ENCODE measurements around the gene KCNK13.
"Not testable (repeated sequence)": the region's sequence is repeated elsewhere in the genome, so short reads cannot be mapped to it uniquely, and the experiment has no call there.

The KCNK13 gene

DNA sequence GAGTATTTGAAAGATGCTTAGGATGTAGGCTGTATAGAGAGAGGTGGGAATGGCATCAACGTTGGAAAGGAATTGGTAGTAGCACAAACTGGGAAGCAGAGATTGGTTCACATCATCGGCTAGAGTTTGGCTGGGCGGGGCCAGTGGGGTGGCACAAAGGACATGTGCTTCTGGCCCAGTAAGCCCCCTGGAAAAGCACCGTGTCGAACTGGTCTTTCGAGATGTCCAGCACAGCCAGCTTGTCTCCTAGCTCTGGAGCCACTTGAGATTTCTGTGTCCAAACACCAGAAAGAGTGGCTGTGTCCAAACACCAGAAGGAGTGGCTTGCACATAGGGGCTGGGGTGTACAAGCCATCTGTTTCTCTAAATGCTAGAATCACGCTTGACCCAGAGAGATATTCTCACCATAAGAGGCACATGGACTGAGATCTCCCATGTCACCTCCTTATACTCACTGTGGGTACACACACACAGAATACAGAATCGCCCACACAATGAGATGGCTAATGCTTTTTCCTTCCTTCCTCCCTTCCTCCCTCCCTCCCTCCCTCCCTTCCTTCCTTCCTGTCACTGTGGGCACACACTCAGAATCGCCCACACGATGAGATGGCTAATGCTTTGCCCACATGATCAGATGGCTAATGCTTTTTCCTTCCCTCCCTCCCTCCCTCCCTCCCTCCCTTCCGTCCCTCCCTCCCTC is 41.8 kb upstream of the KCNK13 start (continued):
- TF ChIP-seq, protein P1, sequence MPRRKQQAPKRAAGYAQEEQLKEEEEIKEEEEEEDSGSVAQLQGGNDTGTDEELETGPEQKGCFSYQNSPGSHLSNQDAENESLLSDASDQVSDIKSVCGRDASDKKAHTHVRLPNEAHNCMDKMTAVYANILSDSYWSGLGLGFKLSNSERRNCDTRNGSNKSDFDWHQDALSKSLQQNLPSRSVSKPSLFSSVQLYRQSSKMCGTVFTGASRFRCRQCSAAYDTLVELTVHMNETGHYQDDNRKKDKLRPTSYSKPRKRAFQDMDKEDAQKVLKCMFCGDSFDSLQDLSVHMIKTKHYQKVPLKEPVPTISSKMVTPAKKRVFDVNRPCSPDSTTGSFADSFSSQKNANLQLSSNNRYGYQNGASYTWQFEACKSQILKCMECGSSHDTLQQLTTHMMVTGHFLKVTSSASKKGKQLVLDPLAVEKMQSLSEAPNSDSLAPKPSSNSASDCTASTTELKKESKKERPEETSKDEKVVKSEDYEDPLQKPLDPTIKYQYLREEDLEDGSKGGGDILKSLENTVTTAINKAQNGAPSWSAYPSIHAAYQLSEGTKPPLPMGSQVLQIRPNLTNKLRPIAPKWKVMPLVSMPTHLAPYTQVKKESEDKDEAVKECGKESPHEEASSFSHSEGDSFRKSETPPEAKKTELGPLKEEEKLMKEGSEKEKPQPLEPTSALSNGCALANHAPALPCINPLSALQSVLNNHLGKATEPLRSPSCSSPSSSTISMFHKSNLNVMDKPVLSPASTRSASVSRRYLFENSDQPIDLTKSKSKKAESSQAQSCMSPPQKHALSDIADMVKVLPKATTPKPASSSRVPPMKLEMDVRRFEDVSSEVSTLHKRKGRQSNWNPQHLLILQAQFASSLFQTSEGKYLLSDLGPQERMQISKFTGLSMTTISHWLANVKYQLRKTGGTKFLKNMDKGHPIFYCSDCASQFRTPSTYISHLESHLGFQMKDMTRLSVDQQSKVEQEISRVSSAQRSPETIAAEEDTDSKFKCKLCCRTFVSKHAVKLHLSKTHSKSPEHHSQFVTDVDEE (CRISPR knock-in tag; IDR thresholded peaks at IDR 0.05) = no peak
- no peak for TF ChIP-seq ARNTL (CRISPR knock-in tag; IDR thresholded peaks at IDR 0.05; ENCODE audit: borderline replicate concordance, low read depth)
- TF ChIP-seq TCF4 (CRISPR knock-in tag; IDR thresholded peaks at IDR 0.05; ENCODE audit: borderline replicate concordance) = no peak

DNA sequence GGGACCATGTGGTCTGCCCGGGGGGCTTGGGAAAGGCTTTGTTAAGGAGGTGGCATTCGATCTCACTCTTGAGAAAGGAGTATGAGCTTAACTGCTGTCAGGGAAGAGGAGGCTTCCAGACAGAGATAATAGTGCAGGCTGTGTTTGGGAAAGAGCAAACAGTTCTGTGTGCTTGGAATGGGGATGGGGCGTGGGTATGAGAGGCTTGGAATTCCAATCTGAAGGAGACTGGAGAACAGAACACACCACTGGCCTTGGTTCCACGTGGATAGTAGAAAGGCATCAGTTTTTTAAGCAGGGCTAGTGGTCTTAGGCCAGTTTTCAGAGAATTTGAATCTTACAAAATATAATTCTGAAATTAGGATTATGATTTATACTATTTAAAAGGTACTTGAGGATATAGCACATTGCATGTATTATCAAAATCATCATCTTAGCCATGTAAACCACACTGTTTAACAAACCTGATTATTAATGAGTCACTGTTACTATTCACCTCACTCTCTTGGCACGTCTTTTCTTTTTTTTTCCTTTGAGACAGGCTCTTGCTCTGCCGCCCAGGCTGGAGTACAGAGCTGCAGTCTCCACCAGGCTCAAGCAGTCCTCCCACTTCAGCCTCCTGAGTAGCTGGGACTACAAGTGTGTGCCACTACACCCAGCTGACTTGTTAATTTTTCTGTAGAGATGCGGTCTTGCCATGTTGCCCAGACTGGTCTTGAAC is 38.5 kb upstream of the KCNK13 start:
- TF ChIP-seq TOX (CRISPR knock-in tag; IDR thresholded peaks at IDR 0.05; ENCODE audit: borderline replicate concordance) (no peak), BACH2 (CRISPR knock-in tag; IDR thresholded peaks at IDR 0.05; ENCODE audit: borderline replicate concordance) (no peak), ARNTL (CRISPR knock-in tag; IDR thresholded peaks at IDR 0.05; ENCODE audit: borderline replicate concordance, low read depth) (no peak), ZFP3 (CRISPR knock-in tag; IDR thresholded peaks at IDR 0.05) (peak; percentile 36; the same call in 1 of the 2 replicates)
- TF ChIP-seq, protein P2, sequence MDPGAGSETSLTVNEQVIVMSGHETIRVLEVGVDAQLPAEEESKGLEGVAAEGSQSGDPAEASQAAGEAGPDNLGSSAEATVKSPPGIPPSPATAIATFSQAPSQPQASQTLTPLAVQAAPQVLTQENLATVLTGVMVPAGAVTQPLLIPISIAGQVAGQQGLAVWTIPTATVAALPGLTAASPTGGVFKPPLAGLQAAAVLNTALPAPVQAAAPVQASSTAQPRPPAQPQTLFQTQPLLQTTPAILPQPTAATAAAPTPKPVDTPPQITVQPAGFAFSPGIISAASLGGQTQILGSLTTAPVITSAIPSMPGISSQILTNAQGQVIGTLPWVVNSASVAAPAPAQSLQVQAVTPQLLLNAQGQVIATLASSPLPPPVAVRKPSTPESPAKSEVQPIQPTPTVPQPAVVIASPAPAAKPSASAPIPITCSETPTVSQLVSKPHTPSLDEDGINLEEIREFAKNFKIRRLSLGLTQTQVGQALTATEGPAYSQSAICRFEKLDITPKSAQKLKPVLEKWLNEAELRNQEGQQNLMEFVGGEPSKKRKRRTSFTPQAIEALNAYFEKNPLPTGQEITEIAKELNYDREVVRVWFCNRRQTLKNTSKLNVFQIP (CRISPR knock-in tag; IDR thresholded peaks at IDR 0.05; ENCODE audit: borderline replicate concordance, low read depth) = no peak
- no peak; the same call in 2 of the 3 replicates for ATAC-seq

DNA sequence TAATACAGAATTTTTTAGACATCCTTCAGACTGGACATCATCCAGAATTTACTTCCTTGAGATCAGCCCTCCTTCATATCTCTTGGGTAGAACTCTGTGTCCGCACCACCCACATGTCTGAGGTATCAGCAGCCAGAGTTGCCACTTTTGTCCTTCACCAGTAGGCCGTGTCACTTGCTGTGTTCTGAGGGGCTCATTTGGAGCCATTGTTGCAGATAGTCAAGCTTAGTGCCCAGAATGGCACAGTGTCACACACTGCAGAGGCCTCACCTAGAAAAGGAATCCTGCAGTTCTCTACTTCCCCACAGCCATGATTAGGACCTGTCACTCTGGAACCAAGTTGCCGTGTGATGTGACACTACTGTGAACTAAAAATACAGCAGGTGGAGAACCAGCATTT is 36.9 kb upstream of the KCNK13 start:
- ATAC-seq = no peak

GRCh38 chr14:90026608-90027007 is 35.2 kb upstream of the KCNK13 start:
- ATAC-seq = not testable (repeated sequence)

More for the DNA sequence above, 36.9 kb upstream of the KCNK13 start:
- TF ChIP-seq ZNF8 (CRISPR knock-in tag; IDR thresholded peaks at IDR 0.05) (no peak), ESRRG (CRISPR knock-in tag; IDR thresholded peaks at IDR 0.05) (no peak), ZC3H10 (CRISPR knock-in tag; IDR thresholded peaks at IDR 0.05) (no peak), CREB5 (CRISPR knock-in tag; IDR thresholded peaks at IDR 0.05; ENCODE audit: low read depth) (no peak)
- TF ChIP-seq, protein P1 (CRISPR knock-in tag; IDR thresholded peaks at IDR 0.05) = no peak
- TF ChIP-seq, protein P2 (CRISPR knock-in tag; IDR thresholded peaks at IDR 0.05; ENCODE audit: borderline replicate concordance, low read depth) = no peak

DNA sequence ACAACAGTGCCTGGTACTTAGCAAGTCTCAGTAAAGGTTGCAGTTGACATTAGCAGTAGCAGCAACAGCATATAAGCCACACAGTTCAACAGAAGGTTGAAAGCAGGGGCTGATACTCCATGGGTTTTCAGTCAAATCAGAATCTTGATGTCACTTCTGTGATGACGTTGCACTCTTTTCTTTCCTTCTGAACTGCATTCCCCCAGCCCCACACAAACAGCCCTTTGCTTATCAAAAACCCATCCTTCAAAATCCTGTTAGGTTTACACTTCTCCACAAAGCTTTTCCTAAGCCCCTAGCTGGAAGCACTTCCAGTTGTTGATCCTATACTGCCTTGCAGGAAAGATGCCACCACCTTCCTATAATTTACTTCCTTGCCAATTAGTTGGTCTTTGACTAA is 34.0 kb upstream of the KCNK13 start:
- TF ChIP-seq, protein P1 (CRISPR knock-in tag; IDR thresholded peaks at IDR 0.05) = no peak
- TF ChIP-seq ZNF565 (CRISPR knock-in tag; conservative IDR thresholded peaks at IDR 0.05; ENCODE audit: low read depth) (no peak), ZNF70 (CRISPR knock-in tag; IDR thresholded peaks at IDR 0.05) (no peak), GLIS3 (CRISPR knock-in tag; IDR thresholded peaks at IDR 0.05) (no peak), ZC3H10 (CRISPR knock-in tag; IDR thresholded peaks at IDR 0.05) (no peak)
- no peak for ATAC-seq
